Measurements from ENCODE around the gene FOXF1.
A peak's percentile ranks its signal among the peaks of the same experiment; 100 is the strongest.

The FOXF1 gene

GRCh38 chr16:86507173-86508027, 2.9 kb upstream of the FOXF1 start:
- ChIA-PET POLR2A (interaction anchor here (1.0 kb wide), 1 partner anchor 152 kb away, joined by 3 read pairs; no protein-coding TSS in a partner anchor), CTCF (no interaction called here)
- TF ChIP-seq NFRKB (IDR thresholded peaks at IDR 0.05) (no peak), LEF1 (IDR thresholded peaks at IDR 0.05; ENCODE audit: borderline replicate concordance) (no peak), ELF4 (IDR thresholded peaks at IDR 0.05) (no peak)
- DNase-seq (ENCODE audit: extremely low spot score): no peak

DNA sequence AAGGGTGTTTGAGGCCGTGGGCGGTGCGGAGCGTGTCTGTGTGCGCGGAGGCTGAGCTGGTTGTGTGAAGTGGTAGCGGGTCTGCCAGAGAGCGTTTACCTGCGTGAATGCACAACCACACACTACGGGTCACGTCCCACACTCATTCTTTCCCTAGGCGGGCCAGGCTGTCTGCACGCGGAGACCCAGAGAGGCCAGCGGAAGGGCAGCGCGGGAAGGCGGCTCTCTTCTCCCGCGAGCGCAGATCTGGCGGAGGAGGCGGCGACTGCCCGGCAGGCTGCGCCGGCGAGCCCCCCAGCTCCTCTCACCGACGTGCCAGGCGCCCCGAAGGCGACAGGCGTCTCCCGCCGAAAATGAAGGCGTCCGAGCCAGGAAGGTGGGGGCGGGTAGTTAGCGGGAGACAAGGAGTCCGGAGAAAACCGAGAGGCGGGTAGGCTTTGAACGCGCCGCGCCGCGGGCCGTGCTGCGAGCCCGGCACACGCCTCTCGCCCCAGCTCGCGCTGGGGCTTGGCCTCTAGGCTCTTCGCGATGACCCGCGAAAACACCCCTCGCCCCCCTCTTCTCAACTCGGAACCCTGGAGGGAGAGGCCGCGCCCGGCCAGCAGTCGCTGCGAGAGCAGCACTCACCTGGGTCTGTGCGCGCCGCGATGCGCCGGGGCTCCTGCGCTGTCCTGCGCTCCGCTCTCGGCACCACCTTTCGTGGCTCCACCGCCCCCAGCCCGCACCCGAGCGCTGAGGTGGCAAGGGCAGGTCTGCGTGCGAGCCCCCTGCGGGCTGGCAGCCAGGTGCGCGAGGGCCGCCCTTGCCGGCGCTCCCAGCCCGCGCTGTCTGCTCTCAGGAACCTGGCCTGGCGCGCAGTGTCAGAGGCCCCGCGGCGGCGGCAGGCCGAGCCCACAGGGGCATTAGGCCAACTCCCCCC, 2.0 kb upstream of the FOXF1 start:
- no peak for TF ChIP-seq NFRKB (IDR thresholded peaks at IDR 0.05)
- TF ChIP-seq FOXK2 (IDR thresholded peaks at IDR 0.05): no peak
- TF ChIP-seq, protein P1, sequence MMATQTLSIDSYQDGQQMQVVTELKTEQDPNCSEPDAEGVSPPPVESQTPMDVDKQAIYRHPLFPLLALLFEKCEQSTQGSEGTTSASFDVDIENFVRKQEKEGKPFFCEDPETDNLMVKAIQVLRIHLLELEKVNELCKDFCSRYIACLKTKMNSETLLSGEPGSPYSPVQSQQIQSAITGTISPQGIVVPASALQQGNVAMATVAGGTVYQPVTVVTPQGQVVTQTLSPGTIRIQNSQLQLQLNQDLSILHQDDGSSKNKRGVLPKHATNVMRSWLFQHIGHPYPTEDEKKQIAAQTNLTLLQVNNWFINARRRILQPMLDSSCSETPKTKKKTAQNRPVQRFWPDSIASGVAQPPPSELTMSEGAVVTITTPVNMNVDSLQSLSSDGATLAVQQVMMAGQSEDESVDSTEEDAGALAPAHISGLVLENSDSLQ (IDR thresholded peaks at IDR 0.05): no peak
- peak; percentile 92 for TF ChIP-seq L3MBTL2 (conservative IDR thresholded peaks at IDR 0.05)
- ChIA-PET CTCF (no interaction called here), POLR2A (interaction anchor here (1.0 kb wide), 2 partner anchors 153 to 166 kb away, joined by 3 read pairs; no protein-coding TSS in a partner anchor)
- DNase-seq (ENCODE audit: extremely low spot score): no peak

DNA sequence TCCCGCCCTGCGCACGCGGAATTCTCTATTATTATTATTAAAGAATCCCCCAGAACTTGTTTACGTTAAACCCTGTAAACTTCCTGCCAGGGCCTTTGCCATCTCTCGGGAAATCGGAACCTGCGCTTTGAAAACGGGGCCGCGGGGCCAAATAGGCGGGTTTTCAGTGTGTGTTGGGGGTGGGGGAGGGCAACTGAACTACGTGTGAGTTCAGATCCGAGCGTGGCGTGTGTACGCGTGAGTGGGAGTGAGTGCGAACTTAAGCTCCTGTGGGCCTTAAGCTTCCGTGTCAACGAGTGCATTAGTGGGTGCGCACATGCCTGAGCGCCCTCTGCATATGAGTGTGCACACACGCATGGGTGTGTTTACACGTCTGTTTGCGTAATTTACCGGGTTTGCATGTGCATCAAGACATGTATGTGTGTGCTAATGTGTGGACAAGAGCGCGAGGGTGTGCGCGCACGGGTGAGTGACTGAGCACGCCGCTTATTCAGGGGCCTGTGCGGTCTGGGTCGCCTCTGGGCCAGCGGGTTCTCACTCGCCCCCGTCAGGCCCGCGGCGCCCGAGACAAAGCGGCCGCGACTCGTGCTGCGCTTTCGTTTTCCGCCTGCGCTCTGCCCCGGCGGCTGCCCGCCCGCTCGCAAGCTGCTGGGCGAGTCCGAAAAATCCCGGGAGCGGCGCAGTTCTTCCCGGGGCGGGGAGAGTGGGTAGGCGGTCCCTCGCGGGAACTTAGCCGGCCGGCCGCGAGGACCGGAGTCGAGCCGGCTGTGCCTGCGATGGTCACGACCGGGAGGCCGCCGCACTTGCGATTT, 1.2 kb upstream of the FOXF1 start:
- peak; percentile 41 for DNase-seq (ENCODE audit: extremely low spot score)
- CTCF ChIA-PET: interaction anchor here (0.6 kb wide), 1 partner anchor 10 kb away, joined by 4 read pairs; no protein-coding TSS in a partner anchor
- POLR2A ChIA-PET: interaction anchor here (1.0 to 1.1 kb wide), 2 partner anchors 32 to 167 kb away, joined by 3 to 4 read pairs; no protein-coding TSS in a partner anchor

DNA sequence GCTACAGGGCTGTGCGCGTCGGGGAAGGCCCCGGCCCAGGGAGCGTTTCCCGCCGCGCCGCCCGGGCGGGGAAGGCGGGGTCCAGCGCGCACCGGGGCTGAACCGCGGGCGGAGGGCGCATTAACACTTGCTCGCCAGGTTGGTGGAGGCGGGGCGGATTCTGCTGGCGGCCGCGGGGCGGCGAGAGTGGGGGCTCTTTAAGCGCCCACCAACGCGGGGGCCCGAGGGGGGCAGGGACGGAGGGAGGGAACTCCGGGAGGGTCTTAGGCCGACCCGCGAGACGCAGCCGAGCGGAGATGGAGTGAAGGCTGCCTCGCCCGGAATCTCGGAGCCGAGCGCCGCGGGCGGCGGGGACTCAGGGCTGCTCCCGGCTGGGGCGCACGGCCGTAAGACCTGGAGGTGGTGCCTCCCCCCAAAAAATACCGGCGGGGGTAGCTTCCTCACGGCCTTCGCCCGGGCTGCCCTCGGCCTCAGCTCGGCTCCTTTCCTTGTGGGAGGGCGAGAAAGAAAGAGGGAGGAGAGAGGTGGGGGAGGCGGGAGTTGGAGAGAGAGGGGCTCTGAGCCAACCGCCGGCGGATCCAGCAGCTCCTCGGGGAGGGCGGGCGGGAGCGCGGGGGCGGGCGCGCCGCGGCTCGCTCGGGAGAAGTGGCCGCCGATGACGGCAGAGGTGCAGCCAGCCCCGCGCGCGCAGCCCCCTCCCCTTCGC, 415 bp upstream of the FOXF1 start:
- CTCF ChIA-PET: interaction anchor here (0.6 kb wide), 1 partner anchor 10 kb away, joined by 4 read pairs; no protein-coding TSS in a partner anchor
- POLR2A ChIA-PET: interaction anchor here (1.1 kb wide), 1 partner anchor 33 kb away, joined by 4 read pairs; no protein-coding TSS in a partner anchor
- TF ChIP-seq FOXM1 (IDR thresholded peaks at IDR 0.05; ENCODE audit: borderline replicate concordance): peak; percentile 64; the same call in 1 of the 2 replicates
- TF ChIP-seq, protein P1 (IDR thresholded peaks at IDR 0.05): no peak
- DNase-seq (ENCODE audit: extremely low spot score): peak; percentile 79

More for the DNA sequence above, 1.2 kb upstream of the FOXF1 start:
- TF ChIP-seq LEF1 (IDR thresholded peaks at IDR 0.05; ENCODE audit: borderline replicate concordance): no peak
- 0 out of 2 replicates have a peak, but pooled peaks have one; percentile 47 for TF ChIP-seq TARDBP (IDR thresholded peaks at IDR 0.05)
- no peak for TF ChIP-seq HDGF (IDR thresholded peaks at IDR 0.05; ENCODE audit: borderline replicate concordance)
- TF ChIP-seq L3MBTL2 (conservative IDR thresholded peaks at IDR 0.05): peak; percentile 75
- no peak for TF ChIP-seq NFRKB (IDR thresholded peaks at IDR 0.05)
- TF ChIP-seq, protein P1 (IDR thresholded peaks at IDR 0.05): no peak
- no peak for TF ChIP-seq SP1 (IDR thresholded peaks at IDR 0.05)

DNA sequence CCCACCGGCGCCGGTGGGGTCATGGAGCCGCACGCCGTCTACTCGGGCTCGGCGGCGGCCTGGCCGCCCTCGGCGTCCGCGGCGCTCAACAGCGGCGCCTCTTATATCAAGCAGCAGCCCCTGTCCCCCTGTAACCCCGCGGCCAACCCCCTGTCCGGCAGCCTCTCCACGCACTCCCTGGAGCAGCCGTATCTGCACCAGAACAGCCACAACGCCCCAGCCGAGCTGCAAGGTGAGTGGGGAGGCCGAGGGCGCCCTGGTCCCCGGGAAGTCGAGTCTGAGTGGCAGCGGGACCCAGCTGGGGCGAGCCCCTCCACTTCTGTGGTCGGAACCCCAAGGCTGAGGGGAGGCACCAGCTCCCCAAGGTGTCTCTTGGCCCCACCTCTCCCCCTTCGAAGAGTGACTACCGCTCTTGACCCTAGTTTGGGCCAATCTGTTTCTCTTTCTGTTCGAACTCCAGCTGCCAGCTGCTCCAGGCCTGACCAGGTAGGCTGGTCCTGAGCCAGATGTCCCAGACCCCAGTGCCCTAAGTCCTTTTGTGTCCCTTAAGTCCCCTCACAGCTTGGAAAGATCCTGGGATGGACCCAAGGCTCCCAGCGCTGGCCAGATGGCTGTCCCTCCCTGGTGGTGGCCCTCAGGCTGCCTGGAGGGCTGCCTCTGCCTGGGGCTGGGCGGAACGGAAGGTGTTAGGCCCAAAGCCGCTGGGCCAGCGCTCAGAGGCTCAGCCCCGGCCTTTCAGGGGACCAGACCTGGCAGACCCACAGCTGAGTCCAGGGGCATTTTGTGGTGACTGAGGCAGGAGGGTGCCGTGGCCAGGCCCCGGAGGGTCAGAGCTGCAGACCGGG, 1.2 kb downstream of the FOXF1 start:
- no peak for TF ChIP-seq HDGF (IDR thresholded peaks at IDR 0.05; ENCODE audit: borderline replicate concordance)
- no peak for TF ChIP-seq LEF1 (IDR thresholded peaks at IDR 0.05; ENCODE audit: borderline replicate concordance)
- no peak for TF ChIP-seq NFRKB (IDR thresholded peaks at IDR 0.05)
- TF ChIP-seq ZNF384 (IDR thresholded peaks at IDR 0.05): no peak
- TF ChIP-seq, protein P1 (IDR thresholded peaks at IDR 0.05): no peak
- no peak for TF ChIP-seq FOXA1 (IDR thresholded peaks at IDR 0.05)
- no peak for TF ChIP-seq TARDBP (IDR thresholded peaks at IDR 0.05)
- no peak for TF ChIP-seq FOXM1 (IDR thresholded peaks at IDR 0.05; ENCODE audit: borderline replicate concordance)
- no peak for TF ChIP-seq SP1 (IDR thresholded peaks at IDR 0.05)
- no peak for TF ChIP-seq L3MBTL2 (conservative IDR thresholded peaks at IDR 0.05)
- TF ChIP-seq FOXK2 (IDR thresholded peaks at IDR 0.05): no peak
- ChIA-PET POLR2A (no interaction called here), CTCF (interaction anchor here (0.5 to 1.1 kb wide), 4 partner anchors 64 to 259 kb away, joined by 3 to 5 read pairs (median 3); no protein-coding TSS in a partner anchor)
- DNase-seq (ENCODE audit: extremely low spot score): no peak

Data from HEK293T (cell line).